K562 (cell line): Measurements from ENCODE around the gene TMEM203. TPM values are rescaled to one million over a fixed set of nuclear protein-coding genes. Genes with fewer than 3 reads are reported as not detected.

Experiments used
- FOS ChIP-seq: IDR thresholded peaks from 3 replicates; pipeline ENCODE4 v1.6.1; 2011; ENCODE audit not compliant: insufficient read length; ENCODE audit errors: extremely low read depth
- GATA2 ChIP-seq: sonication (generic); formaldehyde crosslinking; IDR thresholded peaks from 2 replicates; pipeline ENCODE4 v1.4.0; 2020; ENCODE audit warnings: mild to moderate bottlenecking, missing genetic modification reagents
- HDAC2 ChIP-seq: fragments of 450-650 bp; IDR thresholded peaks from 2 replicates; pipeline ENCODE4 v1.6.1; 2016; ENCODE audit warnings: mild to moderate bottlenecking
- HMG20B ChIP-seq: fragments of 250-450 bp; sonication (Bioruptor Pico); IDR thresholded peaks from 2 replicates; pipeline ENCODE4 v1.5.0; 2021; ENCODE audit warnings: mild to moderate bottlenecking
- KLF16 ChIP-seq: IDR thresholded peaks from 2 replicates; pipeline ENCODE4 v1.6.1; 2016; ENCODE audit warnings: antibody characterized with exemption
- MAFK ChIP-seq: IDR thresholded peaks from 2 replicates; pipeline ENCODE4 v1.6.1; 2011; ENCODE audit warnings: low read length, improper control_type of control experiment
- NR4A1 ChIP-seq, 2 experiments: fragments of 250-450 bp in 1 of 2; fragments of 450-650 bp in 1 of 2; sonication (Bioruptor Pico) in 1 of 2; IDR thresholded peaks; 2 replicates each; pipeline versions ENCODE4 v1.4.0 to v1.6.1; 2016 to 2020; ENCODE audit warnings: mild to moderate bottlenecking in 2 of 2, missing compliant biosample characterization in 1 of 2, missing genetic modification characterization in 1 of 2, moderate library complexity in 1 of 2
- NRF1 ChIP-seq, 2 experiments: fragments of 450-650 bp; IDR thresholded peaks in 1 of 2; conservative IDR thresholded peaks in 1 of 2; 2 replicates each; pipeline ENCODE4 v1.6.1; 2014; ENCODE audit warnings: mild to moderate bottlenecking in 2 of 2
- PHF21A ChIP-seq: fragments of 450-650 bp; IDR thresholded peaks from 2 replicates; pipeline ENCODE4 v1.6.1; 2017; ENCODE audit warnings: low read depth, borderline replicate concordance
- RBM34 ChIP-seq: fragments of 200-400 bp; formaldehyde crosslinking; IDR thresholded peaks from 2 replicates; pipeline ENCODE4 v1.6.1; 2018; ENCODE audit warnings: low read length, borderline replicate concordance; ENCODE audit not compliant: insufficient read depth
- RBM39 ChIP-seq: fragments of 200-400 bp; formaldehyde crosslinking; optimal IDR thresholded peaks from 2 replicates; pipeline ENCODE3; 2018; ENCODE audit warnings: low read depth, low read length
- SUPT5H ChIP-seq: fragments of 450-650 bp; IDR thresholded peaks from 2 replicates; pipeline ENCODE4 v1.6.1; 2016
- U2AF2 ChIP-seq: fragments of 200-400 bp; formaldehyde crosslinking; optimal IDR thresholded peaks from 2 replicates; pipeline ENCODE3; 2017; ENCODE audit warnings: low read depth, mild to moderate bottlenecking, low read length
- ZKSCAN1 ChIP-seq: fragments of 150-350 bp; IDR thresholded peaks from 2 replicates; pipeline ENCODE4 v1.6.1; 2016; ENCODE audit warnings: low read depth, low read length
- ZNF347 ChIP-seq: fragments of 450-650 bp; formaldehyde crosslinking; IDR thresholded peaks from 2 replicates; pipeline ENCODE4 v1.4.0; 2020; ENCODE audit warnings: low read depth, mild to moderate bottlenecking, moderate library complexity
- ZNF444 ChIP-seq: fragments of 250-450 bp; sonication (Bioruptor Pico); IDR thresholded peaks from 2 replicates; pipeline ENCODE4 v1.4.0; 2020; ENCODE audit warnings: mild to moderate bottlenecking, moderate library complexity
- ZNF655 ChIP-seq: fragments of 250-450 bp; sonication (Bioruptor Pico); IDR thresholded peaks from 2 replicates; pipeline ENCODE4 v1.5.0; 2021
- ZNF766 ChIP-seq: fragments of 200-800 bp; sonication (Bioruptor generic); conservative IDR thresholded peaks from 2 replicates; pipeline ENCODE4 v1.6.1; 2016; ENCODE audit warnings: missing genetic modification characterization, missing compliant biosample characterization
- ZNF780A ChIP-seq: fragments of 250-450 bp; sonication (Bioruptor Pico); IDR thresholded peaks from 2 replicates; pipeline ENCODE4 v1.5.0; 2021; ENCODE audit warnings: mild to moderate bottlenecking
- polyA plus RNA-seq, 8 experiments: library from polyadenylated mRNA; depleted of rRNA in 4 of 8; stranded (reverse) in 5 of 8; unstranded in 3 of 8; fragments of >200 nt; fragmentation: Nextera tagmentation in 2 of 8; fragmentation: Illumina TruSeq in 1 of 8; extraction: Ambion mirVana in 2 of 8; extraction: Trizol in 1 of 8; gene quantifications; 2 replicates each; pipeline versions ENCODE4 v1.2.1 to v1.2.3, GENCODE V29; 2011 to 2014; ENCODE audit warnings: inconsistent platforms in 1 of 8, missing spikeins in 1 of 8
- total RNA-seq, 7 experiments: library from RNA; depleted of rRNA in 6 of 7; stranded (reverse); fragments of >200 nt in 6 of 7; fragmentation: Illumina TruSeq in 2 of 7; extraction: Trizol in 2 of 7; gene quantifications; 2 replicates each; pipeline versions ENCODE4 v1.2.1 to v1.2.3, GENCODE V29; 2011 to 2021; ENCODE audit warnings: low replicate concordance in 1 of 7
- TF ChIP-seq, protein P1 (sequence below): fragments of 250-450 bp; sonication (Bioruptor Pico); IDR thresholded peaks from 2 replicates; pipeline ENCODE4 v1.8.0; 2022; ENCODE audit warnings: inconsistent platforms
- TF ChIP-seq, protein P2 (sequence below): fragments of 250-450 bp; sonication (Bioruptor Pico); IDR thresholded peaks from 2 replicates; pipeline ENCODE4 v1.5.0; 2021; ENCODE audit warnings: mild to moderate bottlenecking, moderate library complexity
- TF ChIP-seq, protein P3 (sequence below): fragments of 450-650 bp; IDR thresholded peaks from 2 replicates; pipeline ENCODE4 v1.6.1; 2017; ENCODE audit warnings: mild to moderate bottlenecking, moderate library complexity

The TMEM203 gene
- total and polyA plus RNA-seq, 9 of the 15 experiments (the other 6 are each of a cell fraction or from before 2014, with no cell fraction given) = 8.8 to 59.5 (median 37.6) TPM

DNA sequence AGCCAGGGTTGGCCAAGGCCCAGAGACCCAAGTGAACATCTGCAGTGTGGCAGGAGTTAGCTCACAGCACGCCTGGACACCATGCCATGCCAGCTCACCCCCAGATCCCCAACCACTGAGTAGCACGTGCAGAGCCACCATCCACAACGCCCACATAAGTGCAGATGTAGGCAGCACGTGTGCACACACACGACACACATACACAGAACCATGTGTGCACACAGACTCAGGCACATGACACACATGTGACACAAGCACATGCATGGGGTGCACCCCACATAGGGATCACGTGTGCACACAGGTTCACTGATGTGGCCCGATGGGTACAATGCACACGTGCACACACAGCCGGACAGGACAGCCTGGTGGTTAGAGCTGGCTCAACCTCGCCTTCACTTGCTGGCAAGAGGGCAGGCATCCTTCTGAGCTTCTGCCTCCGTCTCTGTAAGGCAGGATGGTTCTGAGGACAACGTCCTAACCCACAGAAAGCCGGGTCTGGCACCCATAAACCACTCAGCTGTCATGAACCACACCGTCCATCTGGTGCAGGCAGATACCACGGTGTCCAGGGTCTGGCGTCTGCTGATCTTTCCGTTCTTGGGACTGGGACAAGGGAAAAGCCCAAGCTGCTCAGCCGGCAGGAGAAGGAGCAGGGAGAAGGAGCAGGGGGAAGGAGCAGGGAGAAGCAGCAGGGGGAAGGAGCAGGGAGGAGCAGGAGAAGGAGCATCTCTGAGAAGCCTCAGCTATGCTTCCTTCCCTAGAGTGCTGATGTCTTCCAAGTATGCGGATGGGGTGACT lies 47.6 kb downstream of the TMEM203 start (continued):
- TF ChIP-seq NRF1 (conservative IDR thresholded peaks at IDR 0.05 in 1 of 2, IDR thresholded peaks at IDR 0.05 in 1 of 2) = no peak
- TF ChIP-seq SUPT5H = no peak
- TF ChIP-seq ZNF444 (CRISPR knock-in tag) = no peak
- no peak for TF ChIP-seq NR4A1 (CRISPR knock-in tag; IDR thresholded peaks at IDR 0.05)
- TF ChIP-seq NR4A1 (tag; IDR thresholded peaks at IDR 0.05) = no peak
- TF ChIP-seq HMG20B (CRISPR knock-in tag) = no peak
- TF ChIP-seq, protein P1, sequence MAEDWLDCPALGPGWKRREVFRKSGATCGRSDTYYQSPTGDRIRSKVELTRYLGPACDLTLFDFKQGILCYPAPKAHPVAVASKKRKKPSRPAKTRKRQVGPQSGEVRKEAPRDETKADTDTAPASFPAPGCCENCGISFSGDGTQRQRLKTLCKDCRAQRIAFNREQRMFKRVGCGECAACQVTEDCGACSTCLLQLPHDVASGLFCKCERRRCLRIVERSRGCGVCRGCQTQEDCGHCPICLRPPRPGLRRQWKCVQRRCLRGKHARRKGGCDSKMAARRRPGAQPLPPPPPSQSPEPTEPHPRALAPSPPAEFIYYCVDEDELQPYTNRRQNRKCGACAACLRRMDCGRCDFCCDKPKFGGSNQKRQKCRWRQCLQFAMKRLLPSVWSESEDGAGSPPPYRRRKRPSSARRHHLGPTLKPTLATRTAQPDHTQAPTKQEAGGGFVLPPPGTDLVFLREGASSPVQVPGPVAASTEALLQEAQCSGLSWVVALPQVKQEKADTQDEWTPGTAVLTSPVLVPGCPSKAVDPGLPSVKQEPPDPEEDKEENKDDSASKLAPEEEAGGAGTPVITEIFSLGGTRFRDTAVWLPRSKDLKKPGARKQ (CRISPR knock-in tag) = no peak
- TF ChIP-seq ZNF347 (CRISPR knock-in tag) = no peak
- no peak for TF ChIP-seq ZKSCAN1
- no peak for TF ChIP-seq ZNF780A (CRISPR knock-in tag)
- no peak for TF ChIP-seq MAFK
- TF ChIP-seq, protein P2, sequence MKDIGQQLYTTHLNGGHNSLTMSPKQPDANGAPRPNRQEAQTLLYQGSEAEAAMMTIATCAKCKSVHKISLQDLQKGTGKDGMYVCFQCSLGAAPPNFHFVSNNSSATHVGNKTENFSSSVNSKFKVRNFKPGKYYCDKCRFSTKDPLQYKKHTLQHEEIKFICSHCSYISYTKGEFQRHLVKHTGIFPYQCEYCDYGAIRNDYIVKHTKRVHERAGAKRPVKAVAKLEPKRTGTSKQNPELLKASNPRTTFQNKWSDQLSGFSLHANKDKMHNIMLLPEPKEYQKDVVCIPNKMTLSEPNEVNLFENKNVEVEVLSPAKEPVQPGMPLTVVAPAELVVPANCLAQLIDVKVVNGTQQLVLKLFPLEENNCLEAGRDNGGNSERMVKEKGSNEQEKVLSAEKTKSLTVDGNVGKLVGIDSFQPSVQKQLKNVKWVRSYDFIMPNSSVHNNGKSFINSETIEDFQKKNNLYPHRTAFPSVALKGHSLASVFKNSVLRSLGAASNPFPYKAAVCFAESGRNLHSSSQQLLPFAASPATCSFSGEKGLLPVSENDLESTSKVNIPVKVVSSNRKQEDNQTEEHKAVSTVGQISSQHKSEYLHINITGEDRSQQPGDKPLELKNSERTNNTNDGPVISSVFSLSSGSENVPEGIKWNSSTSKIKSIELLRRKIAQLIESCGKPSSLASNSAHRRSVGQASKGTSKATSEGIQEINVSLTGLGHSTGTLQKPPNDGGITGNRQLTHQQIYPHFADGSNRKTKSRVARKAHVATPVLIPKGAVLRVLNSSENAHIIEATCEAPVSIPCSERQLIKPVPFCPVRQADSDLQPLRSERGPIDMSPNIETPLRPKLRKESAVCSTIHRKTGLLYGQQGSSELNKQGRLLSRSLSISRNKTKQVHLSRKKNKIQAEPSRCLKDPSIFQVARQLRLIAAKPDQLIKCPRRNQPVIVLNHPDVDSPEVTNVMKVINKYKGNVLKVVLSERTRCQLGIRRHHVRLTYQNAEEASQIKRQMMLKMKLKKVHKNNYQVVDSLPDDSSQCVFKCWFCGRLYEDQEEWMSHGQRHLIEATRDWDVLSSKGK (CRISPR knock-in tag) = no peak
- no peak for TF ChIP-seq HDAC2
- no peak for TF ChIP-seq U2AF2
- TF ChIP-seq KLF16 = no peak
- TF ChIP-seq ZNF766 (CRISPR knock-in tag) = no peak
- no peak for TF ChIP-seq ZNF655
- no peak for TF ChIP-seq RBM34
- TF ChIP-seq, protein P3, sequence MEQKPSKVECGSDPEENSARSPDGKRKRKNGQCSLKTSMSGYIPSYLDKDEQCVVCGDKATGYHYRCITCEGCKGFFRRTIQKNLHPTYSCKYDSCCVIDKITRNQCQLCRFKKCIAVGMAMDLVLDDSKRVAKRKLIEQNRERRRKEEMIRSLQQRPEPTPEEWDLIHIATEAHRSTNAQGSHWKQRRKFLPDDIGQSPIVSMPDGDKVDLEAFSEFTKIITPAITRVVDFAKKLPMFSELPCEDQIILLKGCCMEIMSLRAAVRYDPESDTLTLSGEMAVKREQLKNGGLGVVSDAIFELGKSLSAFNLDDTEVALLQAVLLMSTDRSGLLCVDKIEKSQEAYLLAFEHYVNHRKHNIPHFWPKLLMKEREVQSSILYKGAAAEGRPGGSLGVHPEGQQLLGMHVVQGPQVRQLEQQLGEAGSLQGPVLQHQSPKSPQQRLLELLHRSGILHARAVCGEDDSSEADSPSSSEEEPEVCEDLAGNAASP = no peak
- no peak for TF ChIP-seq FOS
- no peak for TF ChIP-seq RBM39
- TF ChIP-seq GATA2 = peak; percentile 46; the same call in 1 of the 2 replicates
- no peak for TF ChIP-seq PHF21A
